ENCODE data around the gene EPB41L5.

Gene EPB41L5

DNA sequence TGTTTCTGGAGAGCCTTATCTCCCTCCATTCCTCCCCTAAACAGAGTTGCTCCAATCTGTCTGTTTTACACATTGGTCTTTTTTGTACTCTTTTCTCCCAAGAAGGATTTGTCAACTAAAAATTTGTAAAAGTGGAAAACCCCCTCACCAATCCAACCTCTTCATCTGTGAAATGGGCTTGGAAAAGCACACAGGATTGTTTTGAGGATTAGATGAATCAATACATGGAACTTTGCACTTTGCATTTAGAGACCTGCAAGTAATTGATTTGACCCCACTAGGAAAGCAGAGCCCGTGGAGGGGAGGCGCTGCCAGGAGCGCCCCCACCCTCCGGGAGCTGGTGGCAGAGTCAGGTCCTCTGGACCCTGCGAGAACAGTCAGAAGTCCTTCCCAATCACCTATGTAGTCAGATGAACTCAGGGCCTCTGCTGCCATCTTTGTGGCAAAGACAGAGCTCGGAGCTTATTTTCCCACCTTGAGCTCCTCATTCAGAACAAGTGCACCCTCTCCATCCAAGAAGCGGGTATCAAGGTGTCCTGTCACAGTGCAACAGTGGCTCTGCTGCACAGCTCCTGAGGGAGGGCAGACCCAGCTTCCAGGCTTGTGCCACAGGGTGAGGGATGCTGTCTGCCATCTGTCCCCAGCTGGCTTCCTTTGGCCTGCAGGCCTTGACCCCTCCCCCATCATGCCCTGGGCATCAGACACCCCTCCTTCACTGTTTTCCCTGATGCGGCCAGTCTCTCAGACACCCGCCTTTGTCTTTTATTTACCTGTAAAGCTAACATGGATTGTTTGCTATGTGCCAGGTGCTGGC is 212.1 kb downstream of the EPB41L5 start:
- ChIA-PET CTCF (interaction anchor here (0.7 kb wide), 1 partner anchor 15 kb away, joined by 3 read pairs; no protein-coding TSS in a partner anchor), POLR2A (interaction anchor here (1.5 kb wide), 1 partner anchor 28 kb away, joined by 3 read pairs; the partner anchor contains the start of gene RALB)
- no peak for DNase-seq (ENCODE audit: low read depth, low spot score)
- H3K4me3 ChIP-seq (ENCODE audit: low read depth, low read length), result no peak overlapping the region
- TF ChIP-seq, protein P1, sequence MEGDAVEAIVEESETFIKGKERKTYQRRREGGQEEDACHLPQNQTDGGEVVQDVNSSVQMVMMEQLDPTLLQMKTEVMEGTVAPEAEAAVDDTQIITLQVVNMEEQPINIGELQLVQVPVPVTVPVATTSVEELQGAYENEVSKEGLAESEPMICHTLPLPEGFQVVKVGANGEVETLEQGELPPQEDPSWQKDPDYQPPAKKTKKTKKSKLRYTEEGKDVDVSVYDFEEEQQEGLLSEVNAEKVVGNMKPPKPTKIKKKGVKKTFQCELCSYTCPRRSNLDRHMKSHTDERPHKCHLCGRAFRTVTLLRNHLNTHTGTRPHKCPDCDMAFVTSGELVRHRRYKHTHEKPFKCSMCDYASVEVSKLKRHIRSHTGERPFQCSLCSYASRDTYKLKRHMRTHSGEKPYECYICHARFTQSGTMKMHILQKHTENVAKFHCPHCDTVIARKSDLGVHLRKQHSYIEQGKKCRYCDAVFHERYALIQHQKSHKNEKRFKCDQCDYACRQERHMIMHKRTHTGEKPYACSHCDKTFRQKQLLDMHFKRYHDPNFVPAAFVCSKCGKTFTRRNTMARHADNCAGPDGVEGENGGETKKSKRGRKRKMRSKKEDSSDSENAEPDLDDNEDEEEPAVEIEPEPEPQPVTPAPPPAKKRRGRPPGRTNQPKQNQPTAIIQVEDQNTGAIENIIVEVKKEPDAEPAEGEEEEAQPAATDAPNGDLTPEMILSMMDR (IDR thresholded peaks at IDR 0.05; ENCODE audit: insufficient read depth, low read length, missing control alignments), result no peak

DNA sequence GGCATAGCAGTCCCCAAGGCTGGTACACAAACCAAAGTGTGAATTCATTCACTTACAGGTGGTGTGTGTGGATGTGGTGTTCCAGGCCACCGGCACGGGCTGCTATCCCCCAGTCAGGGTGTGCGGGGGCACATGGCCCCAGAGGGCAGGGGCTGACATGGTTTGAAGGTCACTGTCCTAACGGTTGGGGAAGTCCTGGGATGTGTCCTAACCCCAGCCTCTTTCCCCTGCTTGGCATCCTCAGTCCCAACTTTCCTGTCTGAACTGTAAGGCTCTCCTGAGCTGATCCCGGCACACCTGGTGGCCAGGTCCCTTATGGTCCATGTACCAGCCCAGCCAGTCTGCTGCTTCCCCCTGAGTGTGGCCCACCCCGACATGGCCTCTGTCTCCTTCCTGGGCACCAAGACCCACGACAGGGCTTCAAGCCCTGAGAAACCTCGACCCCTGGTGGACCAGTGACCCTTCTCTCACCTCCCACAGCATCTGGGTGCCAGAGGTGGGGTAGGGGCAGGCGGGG is 212.7 kb downstream of the EPB41L5 start:
- TF ChIP-seq, protein P1 (IDR thresholded peaks at IDR 0.05; ENCODE audit: insufficient read depth, low read length, missing control alignments), result no peak
- no peak for DNase-seq (ENCODE audit: low read depth, low spot score)
- POLR2A ChIA-PET, result interaction anchor here (1.5 kb wide), 1 partner anchor 27 kb away, joined by 3 read pairs; the partner anchor contains the start of gene RALB
- CTCF ChIA-PET, result interaction anchor here (0.7 kb wide), 1 partner anchor 14 kb away, joined by 3 read pairs; no protein-coding TSS in a partner anchor
- no peak overlapping the region for H3K4me3 ChIP-seq (ENCODE audit: low read depth, low read length)

DNA sequence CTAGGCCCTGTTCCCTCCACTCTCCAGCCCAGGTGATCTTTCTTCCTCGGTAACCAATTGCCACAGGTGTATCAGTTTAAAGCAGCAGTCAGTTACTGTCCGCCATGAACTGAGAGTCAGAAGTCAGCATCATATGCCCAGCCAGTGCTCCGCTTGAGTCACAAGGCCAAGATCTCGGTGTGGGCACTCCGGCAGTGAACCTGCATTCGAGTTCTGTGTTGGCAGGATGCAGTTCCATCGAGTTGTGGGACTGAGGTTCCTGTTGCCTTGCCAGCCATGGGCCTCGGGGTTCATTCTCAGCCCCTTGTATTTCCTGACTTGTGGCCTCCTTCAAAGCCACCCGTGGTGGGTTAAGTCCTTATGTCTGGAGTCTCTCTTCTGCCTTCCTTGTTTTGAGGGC is 213.4 kb downstream of the EPB41L5 start:
- no peak overlapping the region for H3K4me3 ChIP-seq (ENCODE audit: low read depth, low read length)
- CTCF ChIA-PET, result interaction anchor here (1.1 kb wide), 1 partner anchor 87 kb away, joined by 3 read pairs; no protein-coding TSS in a partner anchor

DNA sequence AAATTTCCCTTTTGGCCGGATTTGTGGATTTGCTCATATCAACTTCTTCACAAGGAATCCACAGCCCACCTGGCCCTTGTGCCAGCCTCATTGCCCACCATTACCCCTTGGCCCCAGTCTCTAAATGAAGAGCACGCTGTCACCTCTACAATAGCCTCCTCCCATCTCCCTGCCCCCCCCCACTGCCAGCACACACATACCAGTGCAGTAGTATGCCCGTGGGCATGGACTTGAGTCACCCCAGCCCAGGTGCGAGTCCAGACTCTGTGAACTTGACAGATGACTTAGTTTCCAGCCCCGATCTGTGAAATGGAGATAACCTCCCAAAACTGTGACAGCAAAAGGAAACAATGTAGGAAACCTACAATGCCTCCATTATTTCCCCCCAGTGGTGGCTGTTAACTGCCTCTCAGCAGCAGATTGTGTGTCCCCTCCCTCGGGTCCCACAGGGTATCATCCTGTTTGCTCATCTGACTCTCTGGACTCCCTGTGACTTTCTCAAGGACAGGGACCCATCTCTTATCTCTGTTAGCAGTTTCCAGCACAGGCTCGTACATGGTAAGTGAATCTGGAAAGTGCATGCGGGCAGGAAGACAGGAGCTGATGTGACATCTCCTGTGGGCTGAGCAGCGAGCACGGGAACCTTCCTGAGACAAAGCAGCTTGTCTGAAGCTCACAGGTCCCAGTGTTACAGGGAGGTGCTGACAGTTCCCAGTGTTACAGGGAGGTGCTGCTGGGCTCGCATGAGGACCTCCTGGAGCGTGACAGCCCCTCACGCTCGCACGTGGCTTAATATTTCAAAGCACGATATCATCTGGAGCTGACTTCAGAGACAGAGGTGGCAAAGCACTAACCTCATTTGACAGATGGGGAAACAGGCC is 214.5 kb downstream of the EPB41L5 start:
- CTCF ChIA-PET, result interaction anchor here (1.1 to 1.6 kb wide), 3 partner anchors 8 to 86 kb away, joined by 3 read pairs; no protein-coding TSS in a partner anchor
- TF ChIP-seq, protein P1 (IDR thresholded peaks at IDR 0.05; ENCODE audit: insufficient read depth, low read length, missing control alignments), result no peak
- POLR2A ChIA-PET, result interaction anchor here (1.2 kb wide), 1 partner anchor 13 kb away, joined by 6 read pairs; no protein-coding TSS in a partner anchor
- DNase-seq (ENCODE audit: low read depth, low spot score), result no peak
- H3K4me3 ChIP-seq (ENCODE audit: low read depth, low read length), result no peak overlapping the region

More for the DNA sequence above, 213.4 kb downstream of the EPB41L5 start:
- TF ChIP-seq, protein P1 (IDR thresholded peaks at IDR 0.05; ENCODE audit: insufficient read depth, low read length, missing control alignments), result no peak
- POLR2A ChIA-PET, result no interaction called here
- DNase-seq (ENCODE audit: low read depth, low spot score), result no peak

DNA sequence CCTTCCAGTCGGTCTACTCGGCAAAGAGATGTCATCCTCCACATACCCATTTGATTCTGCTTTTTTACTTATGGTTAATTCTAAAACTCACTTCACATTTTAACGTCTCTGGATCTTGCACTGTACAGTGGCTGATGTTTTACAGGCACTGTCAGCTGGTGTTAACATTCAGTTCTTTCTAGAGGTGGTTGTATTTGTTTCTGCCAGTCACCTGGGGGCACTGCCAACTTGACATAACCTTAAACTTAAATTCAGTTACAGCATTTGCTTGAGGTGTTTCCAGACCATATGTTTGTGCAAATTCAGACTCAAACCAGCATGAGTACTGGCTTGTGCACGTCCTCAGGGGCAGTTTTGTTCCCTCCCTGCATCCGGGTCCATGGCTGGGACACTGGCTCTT is 215.6 kb downstream of the EPB41L5 start:
- ChIA-PET POLR2A (interaction anchor here (1.2 kb wide), 1 partner anchor 12 kb away, joined by 6 read pairs; no protein-coding TSS in a partner anchor), CTCF (interaction anchor here (1.2 to 1.6 kb wide), 2 partner anchors 9 to 20 kb away, joined by 3 read pairs; no protein-coding TSS in a partner anchor)
- no peak for DNase-seq (ENCODE audit: low read depth, low spot score)
- H3K4me3 ChIP-seq (ENCODE audit: low read depth, low read length), result no peak overlapping the region
- TF ChIP-seq, protein P1 (IDR thresholded peaks at IDR 0.05; ENCODE audit: insufficient read depth, low read length, missing control alignments), result no peak
